Astrocyte (in vitro differentiated cells and primary cell): ENCODE data around the gene CAPZA2. TPM values are rescaled to one million over a fixed set of nuclear protein-coding genes. Genes with fewer than 3 reads are reported as not detected.

Source experiments
- DNase-seq: peaks from one replicate; pipeline ENCODE4 v3.0.0-alpha.2; 2010; ENCODE audit warnings: low read depth
- FAIRE-seq: peaks from 2 replicates; lab custom pipeline; 2011; peaks lifted over from hg19 to GRCh38; lab: Jason Lieb, UNC
- H2AFZ ChIP-seq: 2 replicates; pipeline ENCODE4 v1.6.0; 2012; ENCODE audit warnings: low read depth, low read length, inconsistent platforms
- H3K27ac ChIP-seq: 2 replicates; pipeline ENCODE4 v1.5.1; 2011; ENCODE audit warnings: low read depth, low read length, inconsistent platforms
- H3K27me3 ChIP-seq: 2 replicates; pipeline ENCODE4 v1.6.0; 2011; ENCODE audit warnings: low read length, inconsistent platforms; ENCODE audit not compliant: insufficient read depth
- H3K36me3 ChIP-seq: 2 replicates; pipeline ENCODE4 v1.5.1; 2011; ENCODE audit warnings: low read length, inconsistent platforms; ENCODE audit not compliant: insufficient read depth
- H3K4me1 ChIP-seq: 2 replicates; pipeline ENCODE4 v1.5.1; 2011; ENCODE audit warnings: low read length, inconsistent platforms; ENCODE audit not compliant: insufficient read depth
- H3K4me2 ChIP-seq: 2 replicates; pipeline ENCODE4 v1.6.0; 2012; ENCODE audit warnings: low read length, inconsistent platforms
- H3K4me3 ChIP-seq: 2 replicates; pipeline ENCODE4 v1.5.1; 2011; ENCODE audit warnings: low read depth, mild to moderate bottlenecking, low read length, inconsistent platforms; ENCODE audit not compliant: insufficient read depth
- H3K79me2 ChIP-seq: 2 replicates; pipeline ENCODE4 v1.6.0; 2012; ENCODE audit warnings: mild to moderate bottlenecking, low read length, inconsistent platforms; ENCODE audit not compliant: insufficient read depth
- H3K9ac ChIP-seq: 2 replicates; pipeline ENCODE4 v1.6.0; 2012; ENCODE audit warnings: mild to moderate bottlenecking, low read length, inconsistent platforms
- H3K9me3 ChIP-seq: 2 replicates; pipeline ENCODE4 v1.5.1; 2012; ENCODE audit warnings: low read depth, mild to moderate bottlenecking, low read length, inconsistent platforms; ENCODE audit not compliant: insufficient read depth
- H4K20me1 ChIP-seq: 2 replicates; pipeline ENCODE4 v1.6.0; 2012; ENCODE audit warnings: low read length, inconsistent platforms; ENCODE audit not compliant: insufficient read depth
- H3K27ac Mint-ChIP-seq: one replicate; pipeline ENCODE4 v1.8.0; 2021; ENCODE audit warnings: mild to moderate bottlenecking, mixed read lengths; ENCODE audit not compliant: unreplicated experiment
- H3K27me3 Mint-ChIP-seq: one replicate; pipeline ENCODE4 v1.8.0; 2021; ENCODE audit warnings: low read depth, mixed read lengths; ENCODE audit not compliant: unreplicated experiment
- H3K36me3 Mint-ChIP-seq: one replicate; pipeline ENCODE4 v1.8.0; 2021; ENCODE audit warnings: low read depth, mixed read lengths; ENCODE audit not compliant: unreplicated experiment
- H3K4me1 Mint-ChIP-seq: one replicate; pipeline ENCODE4 v1.8.0; 2021; ENCODE audit warnings: low read depth, mixed read lengths; ENCODE audit not compliant: unreplicated experiment
- H3K4me3 Mint-ChIP-seq: one replicate; pipeline ENCODE4 v1.8.0; 2021; ENCODE audit warnings: mild to moderate bottlenecking, moderate library complexity, mixed read lengths; ENCODE audit not compliant: unreplicated experiment
- H3K9me3 Mint-ChIP-seq: one replicate; pipeline ENCODE4 v1.8.0; 2021; ENCODE audit warnings: mild to moderate bottlenecking, mixed read lengths; ENCODE audit not compliant: unreplicated experiment
- EZH2 ChIP-seq: IDR thresholded peaks from 2 replicates; pipeline ENCODE4 v1.6.1; 2012; ENCODE audit warnings: mild to moderate bottlenecking, low read length, inconsistent platforms; ENCODE audit not compliant: insufficient read depth
- total RNA-seq: library from RNA; stranded (reverse); gene quantifications from 2 replicates; pipeline ENCODE4 v1.2.1, GENCODE V29; 2021
- TF ChIP-seq, protein P1 (sequence below): IDR thresholded peaks from 2 replicates; pipeline ENCODE4 v1.5.1; 2011; ENCODE audit warnings: low read depth, mild to moderate bottlenecking, inconsistent platforms, low read length, moderate library complexity; ENCODE audit not compliant: insufficient read depth

The CAPZA2 gene
- total RNA-seq, 1 donor from 2014 or later: 261 TPM

DNA sequence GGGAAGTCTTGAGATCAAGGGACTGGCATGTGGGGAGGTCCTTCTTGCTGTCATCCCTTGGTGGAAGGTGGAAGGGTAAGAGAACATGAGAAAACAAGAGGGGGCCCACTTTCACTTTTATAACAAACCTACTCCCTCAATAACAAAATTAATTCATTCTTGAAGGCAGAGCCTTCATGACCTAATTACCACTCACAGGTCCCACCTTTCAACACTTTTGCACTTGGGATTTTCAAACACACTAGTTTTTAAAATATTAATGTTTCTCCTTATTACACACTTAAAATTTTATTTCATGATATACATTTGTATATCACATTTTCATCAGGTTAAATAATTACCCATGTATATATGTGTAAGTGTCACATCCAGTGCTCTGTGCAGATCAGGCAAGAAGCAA lies 93.0 kb downstream of the CAPZA2 start:
- no peak overlapping the region for H2AFZ ChIP-seq
- no peaks in the 10 kb centered on the region for H3K27me3 ChIP-seq
- H3K4me1 ChIP-seq: peaks cover 19% of the 10 kb centered on the region
- no peak for FAIRE-seq
- peak overlapping the region; percentile 99 for H3K9ac ChIP-seq
- TF ChIP-seq, protein P1, sequence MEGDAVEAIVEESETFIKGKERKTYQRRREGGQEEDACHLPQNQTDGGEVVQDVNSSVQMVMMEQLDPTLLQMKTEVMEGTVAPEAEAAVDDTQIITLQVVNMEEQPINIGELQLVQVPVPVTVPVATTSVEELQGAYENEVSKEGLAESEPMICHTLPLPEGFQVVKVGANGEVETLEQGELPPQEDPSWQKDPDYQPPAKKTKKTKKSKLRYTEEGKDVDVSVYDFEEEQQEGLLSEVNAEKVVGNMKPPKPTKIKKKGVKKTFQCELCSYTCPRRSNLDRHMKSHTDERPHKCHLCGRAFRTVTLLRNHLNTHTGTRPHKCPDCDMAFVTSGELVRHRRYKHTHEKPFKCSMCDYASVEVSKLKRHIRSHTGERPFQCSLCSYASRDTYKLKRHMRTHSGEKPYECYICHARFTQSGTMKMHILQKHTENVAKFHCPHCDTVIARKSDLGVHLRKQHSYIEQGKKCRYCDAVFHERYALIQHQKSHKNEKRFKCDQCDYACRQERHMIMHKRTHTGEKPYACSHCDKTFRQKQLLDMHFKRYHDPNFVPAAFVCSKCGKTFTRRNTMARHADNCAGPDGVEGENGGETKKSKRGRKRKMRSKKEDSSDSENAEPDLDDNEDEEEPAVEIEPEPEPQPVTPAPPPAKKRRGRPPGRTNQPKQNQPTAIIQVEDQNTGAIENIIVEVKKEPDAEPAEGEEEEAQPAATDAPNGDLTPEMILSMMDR: no peak
- no peak for TF ChIP-seq EZH2
- peak overlapping the region; percentile 96 for H3K4me3 Mint-ChIP-seq
- H3K36me3 Mint-ChIP-seq: no peaks in the 10 kb centered on the region
- peak overlapping the region; percentile 99 for H3K27ac Mint-ChIP-seq
- H3K9me3 Mint-ChIP-seq: no peaks in the 10 kb centered on the region
- H3K27me3 Mint-ChIP-seq: no peaks in the 10 kb centered on the region
- no peak for DNase-seq
- peaks cover 18% of the 10 kb centered on the region for H4K20me1 ChIP-seq
- peaks cover 59% of the 10 kb centered on the region for H3K79me2 ChIP-seq
- H3K4me3 ChIP-seq: peak overlapping the region; percentile 82
- no peaks in the 10 kb centered on the region for H3K36me3 ChIP-seq
- no peak overlapping the region for H3K27ac ChIP-seq
- H3K4me2 ChIP-seq: peak overlapping the region; percentile 97
- H3K9me3 ChIP-seq: no peaks in the 10 kb centered on the region
- H3K4me1 Mint-ChIP-seq: peaks cover 23% of the 10 kb centered on the region

DNA sequence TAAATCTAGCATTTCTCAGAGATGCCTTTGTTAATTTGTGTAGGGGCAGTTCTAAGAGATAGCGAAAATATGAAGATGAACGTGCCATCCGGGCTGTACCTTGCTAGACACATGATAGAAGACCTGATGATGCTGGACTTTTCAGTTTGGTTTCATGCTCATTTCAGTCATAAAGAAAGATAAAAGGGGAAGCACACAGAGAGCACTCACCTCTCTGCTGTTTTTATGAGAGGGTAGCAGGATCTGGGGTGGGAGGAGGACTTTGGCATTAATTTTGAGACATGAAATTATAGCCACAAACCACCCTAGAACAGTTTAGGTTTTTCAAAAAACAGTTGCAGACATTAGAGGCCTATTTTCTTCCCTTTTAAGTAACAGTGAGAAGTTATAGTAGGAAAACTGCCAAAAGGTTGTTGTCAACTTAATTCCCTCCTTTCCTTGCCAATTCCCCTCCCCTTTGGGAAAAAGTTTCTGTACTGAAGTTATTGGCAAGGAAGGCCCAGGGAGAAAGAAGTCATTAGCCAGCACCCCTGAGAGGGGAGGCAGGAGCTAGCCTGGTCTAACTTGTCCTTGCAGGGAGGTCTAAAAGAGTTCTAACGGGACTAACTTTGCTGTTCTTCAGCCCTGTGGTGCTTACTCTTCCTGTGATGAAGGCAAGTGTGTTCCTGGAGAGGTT lies 93.6 kb downstream of the CAPZA2 start:
- Mint-ChIP-seq H3K4me3 (peak overlapping the region; percentile 96), H3K27me3 (no peaks in the 10 kb centered on the region), H3K27ac (no peak overlapping the region), H3K36me3 (peaks cover 4% of the 10 kb centered on the region), H3K4me1 (peaks cover 25% of the 10 kb centered on the region), H3K9me3 (no peaks in the 10 kb centered on the region)
- Histone ChIP-seq H2AFZ (no peak overlapping the region), H3K27ac (no peak overlapping the region), H4K20me1 (peaks cover 23% of the 10 kb centered on the region), H3K36me3 (no peaks in the 10 kb centered on the region), H3K79me2 (peaks cover 65% of the 10 kb centered on the region), H3K4me2 (peak overlapping the region; percentile 5), H3K4me1 (peaks cover 19% of the 10 kb centered on the region), H3K4me3 (no peak overlapping the region), H3K9ac (no peak overlapping the region), H3K9me3 (no peaks in the 10 kb centered on the region), H3K27me3 (no peaks in the 10 kb centered on the region)
- peak; percentile 41 for DNase-seq
- TF ChIP-seq, protein P1: no peak
- no peak for TF ChIP-seq EZH2
- no peak for FAIRE-seq

DNA sequence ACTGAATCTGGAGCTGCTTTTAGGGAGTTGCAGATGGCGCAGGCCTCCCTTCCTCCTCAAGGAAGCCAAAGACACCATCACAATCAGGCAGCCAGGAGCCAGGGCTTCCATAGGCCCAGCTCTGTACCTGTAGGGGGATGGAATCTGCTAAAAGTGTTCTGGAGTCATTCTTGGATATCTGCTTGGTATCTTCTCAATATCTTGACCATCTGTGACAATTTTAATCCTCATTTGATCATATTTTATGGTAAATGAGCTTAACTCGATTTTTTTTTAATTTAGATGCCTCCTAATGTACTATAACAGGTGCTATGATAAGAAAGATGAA lies 94.1 kb downstream of the CAPZA2 start:
- Histone ChIP-seq H3K4me3 (no peak overlapping the region), H3K79me2 (peaks cover 70% of the 10 kb centered on the region), H3K27ac (no peak overlapping the region), H3K27me3 (no peaks in the 10 kb centered on the region), H3K9ac (no peak overlapping the region), H3K36me3 (no peaks in the 10 kb centered on the region), H4K20me1 (peaks cover 26% of the 10 kb centered on the region), H3K4me1 (peaks cover 19% of the 10 kb centered on the region), H2AFZ (no peak overlapping the region), H3K9me3 (no peaks in the 10 kb centered on the region), H3K4me2 (no peak overlapping the region)
- Mint-ChIP-seq H3K27me3 (no peaks in the 10 kb centered on the region), H3K4me1 (peaks cover 23% of the 10 kb centered on the region), H3K27ac (no peak overlapping the region), H3K4me3 (peak overlapping the region; percentile 47), H3K9me3 (no peaks in the 10 kb centered on the region), H3K36me3 (peaks cover 6% of the 10 kb centered on the region)
- no peak for FAIRE-seq
- no peak for DNase-seq
- no peak for TF ChIP-seq EZH2
- TF ChIP-seq, protein P1: no peak
